Measurements from ENCODE around the gene RFC2. TPM values are rescaled to one million over a fixed set of nuclear protein-coding genes. Genes with fewer than 3 reads are reported as not detected.
"Not testable (repeated sequence)": the region's sequence is repeated elsewhere in the genome, so short reads cannot be mapped to it uniquely, and the experiment has no call there.

RFC2 gene
- total RNA-seq, 1 donor from 2014 or later, result 19.3 TPM

DNA sequence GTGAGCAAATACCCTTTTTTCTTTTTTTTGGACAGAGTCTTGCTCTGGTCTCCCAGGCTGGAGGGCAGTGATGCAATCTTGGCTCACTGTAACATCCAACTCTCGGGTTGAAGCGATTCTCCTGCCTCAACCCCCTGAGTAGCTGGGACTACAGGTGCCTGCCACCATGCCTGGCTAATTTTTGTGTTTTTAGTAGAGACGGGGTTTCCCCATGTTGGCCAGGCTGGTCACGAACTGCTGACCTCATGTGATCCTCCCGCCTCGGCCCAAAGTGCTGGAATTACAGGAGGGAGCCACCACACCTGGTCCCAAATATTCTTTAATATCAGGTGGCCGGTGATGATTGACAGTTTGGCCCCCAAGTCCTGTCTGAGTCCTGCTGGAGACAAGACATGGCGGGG, 37.8 kb downstream of the RFC2 start:
- DNase-seq, result no peak

GRCh38 chr7:74215921-74216320, 38.3 kb downstream of the RFC2 start:
- no peak for DNase-seq

DNA sequence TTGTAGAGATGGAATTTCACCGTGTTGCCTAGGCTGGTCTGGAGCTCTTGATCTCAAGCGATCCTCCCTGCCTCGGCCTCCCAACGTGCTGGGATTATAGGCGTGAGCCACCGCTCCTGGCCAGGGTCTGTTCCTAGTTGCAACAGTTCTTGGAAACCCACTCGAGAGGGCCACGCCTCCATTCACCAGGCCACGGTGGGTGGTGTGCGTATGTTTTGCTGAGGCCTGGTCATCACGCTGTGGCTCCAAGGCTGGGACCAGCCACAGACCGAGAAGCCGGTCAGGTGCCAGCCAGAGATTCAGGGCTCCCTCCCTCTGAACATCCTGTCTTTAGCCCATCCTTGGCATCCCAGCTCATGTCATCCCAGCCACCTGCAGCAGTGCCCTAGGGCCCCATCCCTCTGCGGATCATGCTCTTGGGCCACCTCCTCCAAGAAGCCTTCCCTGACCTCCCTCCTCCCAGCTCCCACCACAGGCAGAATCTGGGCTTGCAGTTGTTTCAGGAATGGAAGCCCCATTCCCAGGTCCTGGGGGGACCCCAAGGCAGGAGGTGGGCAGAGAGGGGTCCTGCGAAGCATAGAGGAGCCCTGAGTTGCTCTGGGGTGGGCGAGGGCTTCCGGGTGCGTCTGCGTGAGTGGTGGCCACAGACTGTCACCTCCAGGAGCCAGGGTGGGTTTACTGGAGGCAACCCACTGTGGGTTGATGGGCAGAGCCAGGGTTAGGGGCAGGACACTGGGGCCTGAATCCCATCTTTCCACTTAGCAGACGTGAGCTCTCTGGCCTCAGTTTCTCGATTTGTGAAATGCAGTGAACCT, 39.2 kb downstream of the RFC2 start:
- DNase-seq, result no peak

- no peak for DNase-seq
Observed at GRCh38 chr7:74212661-74213060, 41.5 kb downstream of the RFC2 start.

DNA sequence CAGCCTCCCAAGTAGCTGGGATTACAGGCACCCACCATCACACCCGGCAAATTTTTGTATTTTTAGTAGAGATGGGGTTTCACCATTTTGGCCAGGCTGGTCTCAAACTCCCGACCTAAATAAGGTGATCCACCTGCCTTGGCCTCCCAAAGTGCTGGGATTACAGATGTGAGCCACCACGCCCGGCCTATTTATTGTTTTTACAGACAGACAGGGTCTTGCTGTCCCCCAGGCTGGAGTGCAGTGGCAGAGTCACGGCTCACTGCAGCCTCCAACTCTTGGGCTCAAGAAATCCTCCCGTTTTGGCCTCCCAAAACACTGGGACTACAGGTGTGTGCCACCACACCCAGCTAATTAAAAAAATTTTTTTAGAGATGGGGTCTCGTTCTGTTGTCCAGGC, 46.0 kb downstream of the RFC2 start:
- not testable (repeated sequence) for DNase-seq

DNA sequence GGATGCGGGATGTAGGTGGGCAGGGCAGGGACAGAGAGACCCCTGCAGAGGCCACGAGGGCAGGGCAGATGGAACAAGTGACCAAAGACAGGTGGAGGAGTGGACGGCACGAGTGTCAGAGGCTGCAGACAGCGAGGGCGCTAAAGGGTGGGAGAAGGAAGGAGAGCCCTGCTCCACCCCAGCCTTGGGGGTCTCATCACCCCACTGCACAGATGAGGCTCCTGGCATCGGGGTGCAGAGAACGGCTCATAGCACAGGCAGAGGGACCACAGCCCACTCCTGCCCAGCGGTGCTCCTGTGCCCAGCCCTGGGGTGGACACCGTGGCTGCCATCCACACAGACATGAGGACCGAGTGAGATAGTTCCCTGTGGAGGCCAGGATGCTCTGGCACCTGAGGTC, 46.6 kb downstream of the RFC2 start:
- DNase-seq, result no peak

- peak; percentile 73 for DNase-seq
Observed at GRCh38 chr7:74206589-74207120, 47.5 kb downstream of the RFC2 start.

DNA sequence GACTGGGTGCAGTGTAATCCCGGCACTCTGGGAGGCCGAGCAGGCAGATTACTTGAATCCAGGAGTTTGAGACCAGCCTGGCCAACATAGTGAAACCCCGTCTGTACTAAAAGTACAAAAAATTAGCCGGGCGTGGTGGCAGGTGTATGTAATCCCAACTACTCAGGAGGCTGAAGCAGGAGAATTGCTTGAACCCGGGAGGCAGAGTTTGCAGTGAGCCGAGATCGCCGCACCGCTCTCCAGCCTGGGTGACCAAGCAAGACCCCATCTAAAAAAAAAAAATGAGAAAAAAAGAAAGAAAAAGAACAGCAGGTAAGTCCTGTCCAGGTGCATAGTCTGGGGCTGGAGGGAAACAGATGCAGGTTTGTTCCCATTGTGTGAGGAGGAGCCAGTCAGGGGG, 48.1 kb downstream of the RFC2 start:
- not testable (repeated sequence) for DNase-seq

DNA sequence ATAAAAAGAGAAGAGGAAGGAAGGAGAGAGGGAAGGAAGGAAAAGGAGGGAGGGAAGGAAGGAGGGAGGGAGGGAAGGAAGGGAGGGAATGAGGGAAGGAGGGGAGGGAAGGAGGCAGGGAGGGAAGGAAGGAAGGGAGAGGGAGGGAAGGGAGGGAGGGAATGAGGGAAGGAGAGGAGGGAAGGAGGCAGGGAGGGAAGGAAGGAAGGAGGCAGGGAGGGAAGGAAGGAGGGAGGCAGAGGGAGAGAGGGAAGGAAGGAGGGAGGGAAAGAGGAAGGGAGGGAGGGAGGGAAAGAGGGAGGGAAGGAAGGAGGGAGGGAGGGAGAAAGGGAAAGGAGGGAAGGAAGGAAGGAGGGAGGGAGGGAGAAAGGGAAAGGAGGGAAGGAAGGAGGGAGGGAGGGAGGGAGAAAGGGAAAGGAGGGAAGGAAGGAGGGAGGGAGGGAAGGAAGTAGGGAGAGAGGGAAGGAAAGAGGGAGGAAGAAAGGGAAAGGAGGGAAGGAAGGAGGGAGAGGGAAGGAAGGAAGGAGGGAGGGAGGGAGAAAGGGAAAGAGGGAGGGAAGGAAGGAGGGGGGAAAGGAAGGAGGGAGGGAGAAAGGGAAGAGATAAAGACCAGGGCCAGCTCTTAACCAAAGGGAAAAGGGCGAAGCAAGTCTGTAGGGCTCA, 50.1 kb downstream of the RFC2 start:
- no peak for DNase-seq

DNA sequence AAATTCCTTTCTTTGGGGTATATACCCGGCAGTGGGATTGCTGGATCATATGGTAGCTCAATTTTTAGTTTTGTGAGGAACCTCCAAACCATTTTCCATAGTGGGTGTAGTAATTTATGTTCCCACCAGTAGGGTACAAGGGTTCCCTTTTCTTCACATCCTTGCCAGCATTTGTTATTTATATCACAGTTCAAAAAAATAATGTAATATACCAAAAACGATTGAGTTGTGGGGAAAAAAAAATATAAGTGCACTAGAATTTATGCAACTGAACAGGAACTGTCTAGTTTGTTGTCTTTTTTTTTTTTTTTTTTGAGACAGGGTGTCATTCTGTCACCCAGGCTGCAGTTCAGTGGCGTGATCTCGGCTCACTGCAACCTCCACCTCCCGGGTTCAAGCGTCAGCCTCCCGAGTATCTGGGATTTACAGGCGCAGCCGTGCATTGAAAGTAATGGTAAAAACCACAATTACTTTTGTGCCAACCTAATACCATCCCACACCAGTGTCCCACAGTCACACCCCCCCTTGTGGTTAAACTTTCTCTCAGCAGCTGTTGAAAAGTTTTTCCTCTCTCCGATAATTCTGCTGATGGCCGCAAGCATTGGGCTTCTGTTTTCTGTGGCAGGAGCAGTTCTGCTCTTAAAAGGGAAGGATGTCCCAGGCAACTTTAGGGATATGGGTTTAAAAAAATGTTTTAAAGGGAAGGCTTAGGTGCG, 51.2 kb downstream of the RFC2 start:
- DNase-seq, result no peak

DNA sequence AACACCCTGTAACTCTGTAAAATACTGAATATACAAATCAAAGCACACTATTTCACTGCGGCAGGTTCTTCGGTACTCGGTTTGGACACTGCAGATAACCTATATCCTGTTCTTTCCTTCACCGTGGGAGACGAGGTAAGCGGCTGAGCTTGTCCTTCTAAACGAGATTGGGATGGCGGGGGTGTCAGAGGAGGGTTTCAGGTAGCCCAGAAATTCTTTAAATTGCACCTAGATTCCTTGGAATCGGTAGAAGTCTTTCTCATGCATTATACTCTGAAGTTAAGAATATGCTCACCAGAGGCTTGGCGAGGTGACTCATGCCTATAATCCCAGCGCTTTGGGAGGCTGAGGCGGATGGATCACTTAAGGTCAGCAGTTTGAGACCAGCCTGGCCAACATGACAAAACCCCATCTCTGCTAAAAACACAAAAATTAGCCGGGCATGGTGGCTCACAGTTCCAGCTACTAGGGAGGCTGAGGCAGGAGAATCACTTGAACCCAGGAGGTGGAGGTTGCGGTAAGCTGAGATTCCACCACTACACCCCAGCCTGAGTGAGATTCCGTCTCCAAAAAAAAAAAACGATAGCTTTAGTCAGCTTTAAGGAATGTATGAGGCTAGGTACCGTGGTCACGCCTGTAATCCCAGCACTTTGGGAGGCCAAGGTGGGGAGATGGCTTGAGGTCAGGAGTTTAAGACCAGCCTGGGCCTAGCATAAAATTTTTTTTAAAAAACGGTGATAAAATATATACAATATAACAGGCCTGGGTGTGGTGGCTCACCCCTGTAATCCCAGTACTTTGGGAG, 54.4 kb downstream of the RFC2 start:
- no peak for DNase-seq

GRCh38 chr7:74197449-74198124, 56.6 kb downstream of the RFC2 start:
- DNase-seq, result no peak

DNA sequence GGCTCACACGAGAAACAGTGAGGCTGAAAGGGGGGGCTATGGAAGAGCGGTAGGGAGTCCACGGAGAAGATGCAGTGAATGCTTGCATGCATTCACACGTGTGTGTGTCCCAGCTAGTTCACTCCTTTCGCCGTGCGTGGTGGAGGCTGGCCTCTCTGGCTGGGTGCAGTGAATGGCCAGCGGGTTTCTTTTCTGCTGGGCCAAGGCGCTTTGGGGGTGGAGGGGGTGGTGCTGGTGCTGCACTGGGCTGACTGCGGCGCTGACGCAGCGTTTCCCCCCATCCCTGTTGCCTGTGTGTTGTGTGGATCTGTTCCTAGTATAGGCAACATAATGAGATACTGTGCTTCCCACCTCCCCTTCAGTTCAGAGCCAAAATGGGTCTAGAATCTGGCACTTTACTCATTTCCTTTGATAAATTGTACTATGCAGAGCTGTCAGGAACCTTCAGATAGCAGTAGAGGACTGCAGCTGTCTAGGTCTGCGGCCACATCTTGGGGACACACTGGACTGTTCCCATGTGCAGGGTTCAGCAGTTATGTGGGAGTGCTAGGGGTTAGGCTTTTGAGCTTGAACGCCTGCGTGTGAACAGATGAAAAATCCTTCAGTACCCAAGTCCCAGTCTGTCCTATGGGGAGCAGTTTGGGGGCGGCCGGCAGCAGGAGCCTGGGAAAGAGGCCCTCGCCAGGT, 58.1 kb downstream of the RFC2 start:
- peak; percentile 50 for DNase-seq

GRCh38 chr7:74195139-74195860, 58.9 kb downstream of the RFC2 start:
- DNase-seq, result not testable (repeated sequence)

DNA sequence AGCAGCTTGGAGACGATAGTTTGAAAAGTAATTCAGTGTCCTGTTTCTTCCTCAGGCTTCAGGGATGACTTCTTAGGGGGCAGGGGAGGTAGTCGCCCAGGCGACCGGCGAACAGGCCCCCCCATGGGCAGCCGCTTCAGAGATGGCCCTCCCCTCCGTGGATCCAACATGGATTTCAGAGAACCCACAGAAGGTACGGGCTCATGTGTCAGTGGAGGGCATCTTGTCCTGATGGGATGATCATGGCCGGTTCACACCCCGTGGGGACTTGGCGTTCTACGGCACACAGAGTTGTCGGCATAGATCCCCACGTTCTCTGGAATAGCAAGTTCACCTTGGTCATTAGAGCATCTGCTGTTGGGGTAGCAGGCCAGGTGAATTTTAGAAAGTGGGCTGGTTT, 59.5 kb downstream of the RFC2 start:
- DNase-seq, result no peak

DNA sequence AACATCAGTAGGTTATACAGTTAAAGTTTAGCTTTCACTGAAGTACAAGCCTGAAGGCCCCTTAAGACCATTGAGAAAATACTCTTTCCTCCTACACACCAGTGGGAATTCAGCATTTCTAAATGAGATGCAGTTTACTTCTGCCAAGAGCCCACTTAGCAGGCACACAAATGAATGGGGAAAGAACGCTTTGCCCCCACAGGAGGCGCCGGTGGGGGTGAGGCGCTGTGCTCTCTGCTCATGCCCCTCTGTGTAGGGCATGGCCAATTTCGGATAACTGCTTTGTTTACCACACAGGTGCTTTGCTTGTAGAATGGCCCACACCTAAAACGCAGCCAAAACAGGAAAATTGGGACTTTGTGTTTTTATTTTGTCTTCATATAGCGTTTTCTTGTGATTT, 60.3 kb downstream of the RFC2 start:
- DNase-seq, result no peak

DNA sequence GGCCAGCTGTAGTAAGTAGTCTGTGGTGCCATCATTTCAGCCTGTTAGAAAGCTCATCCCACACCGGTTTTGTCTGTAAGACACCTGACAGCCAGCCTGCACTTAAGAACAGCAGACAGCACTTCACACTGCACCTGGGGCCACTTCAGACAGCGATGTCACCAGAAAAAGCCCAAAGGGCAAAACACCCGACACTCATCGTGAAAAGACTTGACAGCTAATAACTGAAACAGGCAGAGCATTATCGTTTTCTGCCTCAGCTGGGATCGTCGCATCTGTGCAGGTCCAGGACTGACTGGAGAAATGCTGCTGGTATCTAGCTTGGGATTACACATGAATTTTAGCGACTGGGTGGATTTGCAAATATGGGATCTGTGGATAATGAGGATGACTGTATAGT, 61.1 kb downstream of the RFC2 start:
- DNase-seq, result no peak

- DNase-seq, result no peak
Observed at GRCh38 chr7:74191231-74191630, 63.0 kb downstream of the RFC2 start.

- no peak for DNase-seq
Observed at GRCh38 chr7:74190259-74190658, 63.9 kb downstream of the RFC2 start.

Measured in occipital lobe (tissue), 2 donors.